H9 (cell line): ENCODE results near the gene FBXO24. TPM values are rescaled to one million over a fixed set of nuclear protein-coding genes. Genes with fewer than 3 reads are reported as not detected.

Experiments
- DNase-seq: peaks from one replicate; pipeline ENCODE4 v3.0.0-alpha.2; 2017
- H2AFZ ChIP-seq: one replicate; pipeline ENCODE4 v1.6.1; 2013; ENCODE audit warnings: mild to moderate bottlenecking, low read length, control low read depth, moderate library complexity
- H2AK5ac ChIP-seq: 2 replicates; pipeline ENCODE4 v1.6.1; 2013; ENCODE audit warnings: low read length, control low read depth, mixed read lengths; ENCODE audit not compliant: insufficient read length
- H2BK120ac ChIP-seq: one replicate; pipeline ENCODE4 v1.6.1; 2013; ENCODE audit warnings: low read depth, mild to moderate bottlenecking, low read length, control low read depth, inconsistent platforms; ENCODE audit not compliant: poor library complexity, severe bottlenecking
- H2BK12ac ChIP-seq: 2 replicates; pipeline ENCODE4 v1.6.1; 2013; ENCODE audit warnings: low read length, control low read depth, mixed read lengths, low read depth; ENCODE audit not compliant: insufficient read length
- H2BK15ac ChIP-seq: 2 replicates; pipeline ENCODE4 v1.6.1; 2013; ENCODE audit warnings: low read depth, low read length, control low read depth
- H2BK20ac ChIP-seq: one replicate; pipeline ENCODE4 v1.6.1; 2013; ENCODE audit warnings: low read depth, mild to moderate bottlenecking, low read length, control low read depth, inconsistent platforms; ENCODE audit not compliant: poor library complexity, severe bottlenecking
- H2BK5ac ChIP-seq: 2 replicates; pipeline ENCODE4 v1.6.1; 2013; ENCODE audit warnings: low read length, control low read depth, mixed read lengths; ENCODE audit not compliant: insufficient read length
- H3K14ac ChIP-seq: 2 replicates; pipeline ENCODE4 v1.6.1; 2013; ENCODE audit warnings: low read length, control low read depth; ENCODE audit not compliant: insufficient read depth
- H3K18ac ChIP-seq: 2 replicates; pipeline ENCODE4 v1.6.1; 2013; ENCODE audit warnings: low read depth, mild to moderate bottlenecking, mixed read lengths, low read length, control low read depth; ENCODE audit not compliant: insufficient read length
- H3K23ac ChIP-seq: 2 replicates; pipeline ENCODE4 v1.6.1; 2013; ENCODE audit warnings: low read length, control low read depth, mixed read lengths, low read depth; ENCODE audit not compliant: insufficient read length
- H3K23me2 ChIP-seq: 2 replicates; pipeline ENCODE4 v1.6.1; 2013; ENCODE audit warnings: low read depth, mild to moderate bottlenecking, mixed read lengths, low read length, control low read depth; ENCODE audit not compliant: insufficient read length, poor library complexity, severe bottlenecking
- H3K27ac ChIP-seq: 2 replicates; pipeline ENCODE4 v1.5.1; 2013; ENCODE audit warnings: low read length, control low read depth, mixed read lengths, low read depth; ENCODE audit not compliant: insufficient read length
- H3K27me3 ChIP-seq: 2 replicates; pipeline ENCODE4 v1.6.1; 2013; ENCODE audit warnings: low read length, control low read depth, inconsistent platforms; ENCODE audit not compliant: insufficient read depth
- H3K4ac ChIP-seq: 2 replicates; pipeline ENCODE4 v1.6.1; 2013; ENCODE audit warnings: low read depth, mild to moderate bottlenecking, control low read depth, inconsistent platforms, low read length, moderate library complexity
- H3K4me1 ChIP-seq: 2 replicates; pipeline ENCODE4 v1.6.1; 2013; ENCODE audit warnings: low read length, control low read depth, inconsistent platforms; ENCODE audit not compliant: insufficient read depth
- H3K4me2 ChIP-seq: 2 replicates; pipeline ENCODE4 v1.6.1; 2013; ENCODE audit warnings: low read length, control low read depth, mixed read lengths; ENCODE audit not compliant: insufficient read length, insufficient read depth
- H3K56ac ChIP-seq: 2 replicates; pipeline ENCODE4 v1.6.1; 2013; ENCODE audit warnings: low read depth, mild to moderate bottlenecking, mixed read lengths, low read length, control low read depth; ENCODE audit not compliant: insufficient read length
- H3K79me1 ChIP-seq: 2 replicates; pipeline ENCODE4 v1.6.1; 2013; ENCODE audit warnings: low read depth, mild to moderate bottlenecking, moderate library complexity, low read length, control low read depth, inconsistent platforms; ENCODE audit not compliant: insufficient read depth, poor library complexity, severe bottlenecking
- H3K79me2 ChIP-seq: 2 replicates; pipeline ENCODE4 v1.6.1; 2013; ENCODE audit warnings: low read length, control low read depth, inconsistent platforms; ENCODE audit not compliant: insufficient read depth
- H3K9ac ChIP-seq: 2 replicates; pipeline ENCODE4 v1.6.1; 2013; ENCODE audit warnings: low read length, control low read depth, mixed read lengths; ENCODE audit not compliant: insufficient read length; ENCODE audit errors: extremely low read depth
- H3K9me3 ChIP-seq: one replicate; pipeline ENCODE4 v1.6.1; 2013; ENCODE audit warnings: low read depth, low read length, inconsistent platforms; ENCODE audit not compliant: control insufficient read depth
- H3T11ph ChIP-seq: one replicate; pipeline ENCODE4 v1.6.1; 2013; ENCODE audit warnings: mild to moderate bottlenecking, low read length, control low read depth, inconsistent platforms
- H4K20me1 ChIP-seq: one replicate; pipeline ENCODE4 v1.6.1; 2013; ENCODE audit not compliant: control insufficient read depth, insufficient read length, insufficient read depth
- H4K5ac ChIP-seq: 2 replicates; pipeline ENCODE4 v1.6.1; 2013; ENCODE audit warnings: low read depth, mild to moderate bottlenecking, mixed read lengths, low read length, control low read depth; ENCODE audit not compliant: insufficient read length
- H4K8ac ChIP-seq: replicated peaks from 2 replicates; pipeline ENCODE4 v1.6.1; 2013; ENCODE audit warnings: low read length, control low read depth, mixed read lengths, low read depth; ENCODE audit not compliant: insufficient read length
- H4K91ac ChIP-seq: 2 replicates; pipeline ENCODE4 v1.6.1; 2013; ENCODE audit warnings: low read depth, mild to moderate bottlenecking, moderate library complexity, mixed read lengths, low read length, control low read depth; ENCODE audit not compliant: insufficient read length
- H3K27ac Mint-ChIP-seq, 3 experiments: 2 replicates in 2 of 3; 3 replicates in 1 of 3; pipeline ENCODE4 v1.8.0; 2020 to 2021; ENCODE audit warnings: mixed read lengths in 3 of 3, mild to moderate bottlenecking in 1 of 3, moderate library complexity in 1 of 3
- H3K27me3 Mint-ChIP-seq: 2 replicates; pipeline ENCODE4 v1.8.0; 2021; ENCODE audit warnings: low read depth, mild to moderate bottlenecking, moderate library complexity, mixed read lengths
- H3K36me3 Mint-ChIP-seq, 3 experiments: 2 replicates in 2 of 3; 3 replicates in 1 of 3; pipeline ENCODE4 v1.8.0; 2020 to 2021; ENCODE audit warnings: low read depth in 3 of 3, mixed read lengths in 3 of 3; ENCODE audit not compliant: insufficient read depth in 1 of 3
- H3K4me1 Mint-ChIP-seq, 2 experiments: 2 replicates each; pipeline ENCODE4 v1.8.0; 2020; ENCODE audit warnings: mixed read lengths in 2 of 2
- H3K4me3 Mint-ChIP-seq, 2 experiments: 2 replicates in 1 of 2; 3 replicates in 1 of 2; pipeline ENCODE4 v1.8.0; 2020 to 2021; ENCODE audit warnings: mild to moderate bottlenecking in 2 of 2, mixed read lengths in 2 of 2, moderate library complexity in 1 of 2
- H3K9me3 Mint-ChIP-seq, 2 experiments: 2 replicates in 1 of 2; 3 replicates in 1 of 2; pipeline ENCODE4 v1.8.0; 2020; ENCODE audit warnings: mild to moderate bottlenecking in 2 of 2, mixed read lengths in 2 of 2, moderate library complexity in 1 of 2
- WGBS: extraction: QIAGEN DNeasy Blood & Tissue Kit; methylation state at CpG from one replicate; pipeline ENCODE4 v1.1.7; 2013; ENCODE audit warnings: missing lambda C conversion rate, low lambda C conversion rate, mixed read lengths; ENCODE audit not compliant: insufficient read length; ENCODE audit errors: extremely low coverage; 5-methylcytosine and 5-hydroxymethylcytosine counted together
- total RNA-seq: library from RNA; stranded (reverse); gene quantifications from 2 replicates; pipeline ENCODE4 v1.2.1, GENCODE V29; 2021
- TF ChIP-seq, protein P1 (sequence below): fragments of 200-600 bp; sonication (generic); conservative IDR thresholded peaks from 3 replicates; pipeline ENCODE4 v1.8.0; 2021; ENCODE audit warnings: antibody characterized with exemption, mild to moderate bottlenecking

The FBXO24 gene
- total RNA-seq, 1 experiment from 2014 or later = 0.85 TPM

DNA sequence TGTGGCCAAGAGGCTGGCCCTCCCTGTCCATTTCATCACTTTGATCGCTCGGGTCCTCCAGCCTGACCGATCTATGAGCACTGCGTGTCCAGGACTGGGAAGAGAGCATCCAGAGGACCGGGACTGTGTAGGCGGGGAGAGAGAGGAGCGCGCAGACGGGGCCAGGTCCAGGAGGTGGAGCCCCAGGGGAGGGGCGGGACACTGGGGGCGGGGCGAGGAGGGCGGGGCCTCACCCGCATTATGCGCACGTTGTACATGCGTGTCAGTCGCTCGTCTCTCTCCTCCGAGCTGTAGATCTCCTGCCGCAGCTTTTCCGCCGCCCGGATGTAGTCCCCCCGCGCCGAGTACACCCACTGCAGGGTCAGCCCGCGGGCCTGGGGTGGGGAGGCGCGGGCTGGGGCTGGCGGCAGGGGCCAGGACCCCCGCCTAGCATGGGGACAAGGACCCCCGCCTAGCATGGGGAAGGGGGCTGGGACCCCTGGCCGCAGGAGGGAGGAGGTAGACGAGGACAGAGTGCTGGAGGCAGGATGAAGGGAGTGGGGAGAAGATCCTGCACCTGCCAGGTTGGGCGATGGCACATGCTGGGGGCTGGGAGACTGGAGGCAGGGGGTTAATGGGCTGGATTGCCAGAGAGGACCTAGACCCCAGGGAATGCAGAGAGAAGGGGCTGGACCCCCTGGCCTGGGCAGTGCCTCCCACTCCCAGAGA, 40.6 kb downstream of the FBXO24 start:
- Histone ChIP-seq H2BK12ac (no peak overlapping the region), H2BK120ac (no peak overlapping the region), H3K27ac (no peak overlapping the region), H4K20me1 (no peaks in the 10 kb centered on the region), H3K79me1 (no peaks in the 10 kb centered on the region), H3K56ac (no peak overlapping the region), H3K14ac (0 out of 2 replicates have a peak overlapping the region, but pooled peaks have one; percentile 50), H3K23ac (no peak overlapping the region), H4K8ac (no peak overlapping the region), H3K9me3 (no peaks in the 10 kb centered on the region), H4K91ac (no peak overlapping the region), H2AK5ac (no peak overlapping the region), H2BK15ac (no peak overlapping the region), H3K9ac (no peak overlapping the region), H3K4ac (no peak overlapping the region), H4K5ac (no peak overlapping the region), H3K18ac (peak overlapping the region; percentile 46), H2BK5ac (no peak overlapping the region), H3T11ph (no peak overlapping the region), H2AFZ (no peak overlapping the region), H3K4me2 (peak overlapping the region; percentile 60), H3K23me2 (peaks cover 5% of the 10 kb centered on the region), H2BK20ac (no peak overlapping the region), H3K4me1 (no peaks in the 10 kb centered on the region), H3K27me3 (peaks cover 3% of the 10 kb centered on the region; the same call in 1 of the 2 replicates), H3K79me2 (no peaks in the 10 kb centered on the region)
- H3K4me1 Mint-ChIP-seq = peaks cover 9 to 17% of the 10 kb centered on the region in 2 experiments
- peaks cover 0 to 4% (median 0%) of the 10 kb centered on the region in 3 experiments; a peak in 1 of 7 replicates for H3K36me3 Mint-ChIP-seq
- no CpG with 5 or more reads among the region's 37 CpGs for WGBS
- no peak overlapping the region for H3K27ac Mint-ChIP-seq
- peaks cover 39% of the 10 kb centered on the region for H3K27me3 Mint-ChIP-seq
- peak overlapping the region; percentile 41 to 78 for H3K4me3 Mint-ChIP-seq
- TF ChIP-seq, protein P1, sequence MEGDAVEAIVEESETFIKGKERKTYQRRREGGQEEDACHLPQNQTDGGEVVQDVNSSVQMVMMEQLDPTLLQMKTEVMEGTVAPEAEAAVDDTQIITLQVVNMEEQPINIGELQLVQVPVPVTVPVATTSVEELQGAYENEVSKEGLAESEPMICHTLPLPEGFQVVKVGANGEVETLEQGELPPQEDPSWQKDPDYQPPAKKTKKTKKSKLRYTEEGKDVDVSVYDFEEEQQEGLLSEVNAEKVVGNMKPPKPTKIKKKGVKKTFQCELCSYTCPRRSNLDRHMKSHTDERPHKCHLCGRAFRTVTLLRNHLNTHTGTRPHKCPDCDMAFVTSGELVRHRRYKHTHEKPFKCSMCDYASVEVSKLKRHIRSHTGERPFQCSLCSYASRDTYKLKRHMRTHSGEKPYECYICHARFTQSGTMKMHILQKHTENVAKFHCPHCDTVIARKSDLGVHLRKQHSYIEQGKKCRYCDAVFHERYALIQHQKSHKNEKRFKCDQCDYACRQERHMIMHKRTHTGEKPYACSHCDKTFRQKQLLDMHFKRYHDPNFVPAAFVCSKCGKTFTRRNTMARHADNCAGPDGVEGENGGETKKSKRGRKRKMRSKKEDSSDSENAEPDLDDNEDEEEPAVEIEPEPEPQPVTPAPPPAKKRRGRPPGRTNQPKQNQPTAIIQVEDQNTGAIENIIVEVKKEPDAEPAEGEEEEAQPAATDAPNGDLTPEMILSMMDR = no peak
- DNase-seq = peak; percentile 94
- no peaks in the 10 kb centered on the region for H3K9me3 Mint-ChIP-seq
